Measurements from ENCODE around the gene EME2.

GRCh38 chr16:1788095-1788707 is 15.6 kb downstream of the EME2 start:
- TF ChIP-seq, protein P1, sequence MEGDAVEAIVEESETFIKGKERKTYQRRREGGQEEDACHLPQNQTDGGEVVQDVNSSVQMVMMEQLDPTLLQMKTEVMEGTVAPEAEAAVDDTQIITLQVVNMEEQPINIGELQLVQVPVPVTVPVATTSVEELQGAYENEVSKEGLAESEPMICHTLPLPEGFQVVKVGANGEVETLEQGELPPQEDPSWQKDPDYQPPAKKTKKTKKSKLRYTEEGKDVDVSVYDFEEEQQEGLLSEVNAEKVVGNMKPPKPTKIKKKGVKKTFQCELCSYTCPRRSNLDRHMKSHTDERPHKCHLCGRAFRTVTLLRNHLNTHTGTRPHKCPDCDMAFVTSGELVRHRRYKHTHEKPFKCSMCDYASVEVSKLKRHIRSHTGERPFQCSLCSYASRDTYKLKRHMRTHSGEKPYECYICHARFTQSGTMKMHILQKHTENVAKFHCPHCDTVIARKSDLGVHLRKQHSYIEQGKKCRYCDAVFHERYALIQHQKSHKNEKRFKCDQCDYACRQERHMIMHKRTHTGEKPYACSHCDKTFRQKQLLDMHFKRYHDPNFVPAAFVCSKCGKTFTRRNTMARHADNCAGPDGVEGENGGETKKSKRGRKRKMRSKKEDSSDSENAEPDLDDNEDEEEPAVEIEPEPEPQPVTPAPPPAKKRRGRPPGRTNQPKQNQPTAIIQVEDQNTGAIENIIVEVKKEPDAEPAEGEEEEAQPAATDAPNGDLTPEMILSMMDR (IDR thresholded peaks at IDR 0.05): no peak
- TF ChIP-seq POLR2A (IDR thresholded peaks at IDR 0.05): no peak

Data from heart left ventricle (tissue), 13 donors.